HAP-1 (cell line): Measurements from ENCODE around the gene YAE1.

Experiments used
- DNase-seq, 2 experiments: peaks; one replicate each; pipeline ENCODE4 v3.0.0-alpha.2; 2016 to 2020; ENCODE audit warnings: low spot score in 2 of 2
- H3K27me3 ChIP-seq: fragments of 250-450 bp; sonication (Bioruptor Pico); 2 replicates; pipeline ENCODE4 v1.5.1; 2020; ENCODE audit warnings: low read depth, mild to moderate bottlenecking, moderate library complexity
- H3K36me3 ChIP-seq: fragments of 250-450 bp; sonication (Bioruptor Pico); replicated peaks from 2 replicates; pipeline ENCODE4 v1.5.1; 2020; ENCODE audit warnings: mild to moderate bottlenecking
- H3K4me1 ChIP-seq: fragments of 250-450 bp; sonication (Bioruptor Pico); 2 replicates; pipeline ENCODE4 v1.5.1; 2020; ENCODE audit warnings: mild to moderate bottlenecking
- H3K4me3 ChIP-seq: fragments of 250-450 bp; sonication (Bioruptor Pico); 2 replicates; pipeline ENCODE4 v1.5.1; 2020; ENCODE audit warnings: mild to moderate bottlenecking, moderate library complexity
- H3K9me3 ChIP-seq: fragments of 250-450 bp; sonication (Bioruptor Pico); 2 replicates; pipeline ENCODE4 v1.5.1; 2020; ENCODE audit warnings: mild to moderate bottlenecking, moderate library complexity
- in situ Hi-C: fragments of 300-500 bp; cut with MboI; formaldehyde crosslinking; loops from 3 replicates; pipeline ENCODE4 v1.14.3; 2020; ENCODE audit warnings: low sequenced_read_pairs, inconsistent platforms, mixed read lengths

The YAE1 gene

GRCh38 chr7:39603924-39604323 lies 37.7 kb downstream of the YAE1 start:
- no peaks in the 10 kb centered on the region for H3K9me3 ChIP-seq
- no peaks in the 10 kb centered on the region for H3K36me3 ChIP-seq
- no peaks in the 10 kb centered on the region for H3K27me3 ChIP-seq
- no peak for DNase-seq
- in situ Hi-C loops: no loop called here
- peaks cover 14% of the 10 kb centered on the region for H3K4me1 ChIP-seq
- no peak overlapping the region for H3K4me3 ChIP-seq

- Histone ChIP-seq H3K27me3 (no peaks in the 10 kb centered on the region), H3K9me3 (no peaks in the 10 kb centered on the region), H3K36me3 (no peaks in the 10 kb centered on the region), H3K4me1 (peaks cover 14% of the 10 kb centered on the region), H3K4me3 (no peak overlapping the region)
- no peak for DNase-seq
- in situ Hi-C loops: no loop called here
Measured at GRCh38 chr7:39605087-39605486, 38.9 kb downstream of the YAE1 start.

GRCh38 chr7:39606352-39606751 lies 40.1 kb downstream of the YAE1 start:
- H3K36me3 ChIP-seq: no peaks in the 10 kb centered on the region
- H3K27me3 ChIP-seq: no peaks in the 10 kb centered on the region
- no peaks in the 10 kb centered on the region for H3K9me3 ChIP-seq
- no peak for DNase-seq
- H3K4me1 ChIP-seq: peaks cover 8% of the 10 kb centered on the region
- in situ Hi-C loops: no loop called here
- no peak overlapping the region for H3K4me3 ChIP-seq

- Histone ChIP-seq H3K9me3 (no peaks in the 10 kb centered on the region), H3K27me3 (no peaks in the 10 kb centered on the region), H3K36me3 (no peaks in the 10 kb centered on the region), H3K4me1 (peaks cover 4% of the 10 kb centered on the region), H3K4me3 (no peak overlapping the region)
- DNase-seq: no peak
- in situ Hi-C loops: no loop called here
Measured at GRCh38 chr7:39606941-39607340, 40.7 kb downstream of the YAE1 start.

GRCh38 chr7:39607865-39608264 lies 41.7 kb downstream of the YAE1 start:
- H3K4me3 ChIP-seq: no peak overlapping the region
- H3K27me3 ChIP-seq: no peaks in the 10 kb centered on the region
- H3K9me3 ChIP-seq: no peaks in the 10 kb centered on the region
- no peaks in the 10 kb centered on the region for H3K4me1 ChIP-seq
- in situ Hi-C loops: no loop called here
- DNase-seq: no peak
- H3K36me3 ChIP-seq: no peaks in the 10 kb centered on the region

- H3K27me3 ChIP-seq: no peaks in the 10 kb centered on the region
- H3K36me3 ChIP-seq: no peaks in the 10 kb centered on the region
- DNase-seq: no peak
- in situ Hi-C loops: no loop called here
- H3K9me3 ChIP-seq: no peaks in the 10 kb centered on the region
- no peak overlapping the region for H3K4me3 ChIP-seq
- H3K4me1 ChIP-seq: no peaks in the 10 kb centered on the region
Measured at GRCh38 chr7:39608278-39608677, 42.1 kb downstream of the YAE1 start.

GRCh38 chr7:39609113-39609934 lies 43.1 kb downstream of the YAE1 start:
- in situ Hi-C loops: no loop called here

GRCh38 chr7:39609935-39610263 lies 43.7 kb downstream of the YAE1 start:
- no peaks in the 10 kb centered on the region for H3K9me3 ChIP-seq
- in situ Hi-C loops: no loop called here
- no peaks in the 10 kb centered on the region for H3K4me1 ChIP-seq
- H3K36me3 ChIP-seq: no peaks in the 10 kb centered on the region
- H3K4me3 ChIP-seq: no peak overlapping the region
- DNase-seq: no peak
- H3K27me3 ChIP-seq: no peaks in the 10 kb centered on the region

More at GRCh38 chr7:39609113-39609934, 43.1 kb downstream of the YAE1 start:
- no peak for DNase-seq
- Histone ChIP-seq H3K4me1 (no peaks in the 10 kb centered on the region), H3K9me3 (no peaks in the 10 kb centered on the region), H3K36me3 (no peaks in the 10 kb centered on the region), H3K4me3 (no peak overlapping the region), H3K27me3 (no peaks in the 10 kb centered on the region)

- H3K27me3 ChIP-seq: peaks cover 4% of the 10 kb centered on the region; the same call in 1 of the 2 replicates
- in situ Hi-C loops: no loop called here
- no peaks in the 10 kb centered on the region for H3K36me3 ChIP-seq
- H3K4me1 ChIP-seq: no peaks in the 10 kb centered on the region; the same call in 1 of the 2 replicates
- H3K4me3 ChIP-seq: no peak overlapping the region
- no peaks in the 10 kb centered on the region for H3K9me3 ChIP-seq
- DNase-seq: no peak
Measured at GRCh38 chr7:39613577-39613976, 47.4 kb downstream of the YAE1 start.

GRCh38 chr7:39614299-39614698 lies 48.1 kb downstream of the YAE1 start:
- in situ Hi-C loops: no loop called here
- no peaks in the 10 kb centered on the region; the same call in 1 of the 2 replicates for H3K4me1 ChIP-seq
- no peak overlapping the region for H3K4me3 ChIP-seq
- no peak for DNase-seq
- no peaks in the 10 kb centered on the region for H3K36me3 ChIP-seq
- H3K9me3 ChIP-seq: no peaks in the 10 kb centered on the region
- H3K27me3 ChIP-seq: peaks cover 4% of the 10 kb centered on the region; the same call in 1 of the 2 replicates

GRCh38 chr7:39615350-39615975 lies 49.3 kb downstream of the YAE1 start:
- in situ Hi-C loops: no loop called here
- no peaks in the 10 kb centered on the region for H3K36me3 ChIP-seq
- no peak for DNase-seq

GRCh38 chr7:39616138-39616537 lies 49.9 kb downstream of the YAE1 start:
- Histone ChIP-seq H3K9me3 (no peaks in the 10 kb centered on the region), H3K4me3 (no peak overlapping the region), H3K4me1 (no peaks in the 10 kb centered on the region; the same call in 1 of the 2 replicates), H3K36me3 (no peaks in the 10 kb centered on the region; the same call in 1 of the 2 replicates), H3K27me3 (peaks cover 4% of the 10 kb centered on the region; the same call in 1 of the 2 replicates)
- in situ Hi-C loops: no loop called here
- no peak for DNase-seq

More at GRCh38 chr7:39615350-39615975, 49.3 kb downstream of the YAE1 start:
- Histone ChIP-seq H3K4me3 (no peak overlapping the region), H3K4me1 (no peaks in the 10 kb centered on the region; the same call in 1 of the 2 replicates), H3K27me3 (peaks cover 4% of the 10 kb centered on the region; the same call in 1 of the 2 replicates), H3K9me3 (no peaks in the 10 kb centered on the region)

- in situ Hi-C loops: no loop called here
- Histone ChIP-seq H3K27me3 (peaks cover 4% of the 10 kb centered on the region; the same call in 1 of the 2 replicates), H3K36me3 (no peaks in the 10 kb centered on the region; the same call in 1 of the 2 replicates), H3K4me3 (no peak overlapping the region), H3K9me3 (no peaks in the 10 kb centered on the region), H3K4me1 (no peaks in the 10 kb centered on the region; the same call in 1 of the 2 replicates)
- no peak for DNase-seq
Measured at GRCh38 chr7:39617005-39617404, 50.8 kb downstream of the YAE1 start.

- no peak for DNase-seq
- Histone ChIP-seq H3K36me3 (no peaks in the 10 kb centered on the region; the same call in 1 of the 2 replicates), H3K9me3 (no peaks in the 10 kb centered on the region), H3K4me3 (no peak overlapping the region), H3K27me3 (peaks cover 4% of the 10 kb centered on the region; the same call in 1 of the 2 replicates), H3K4me1 (peaks cover 6% of the 10 kb centered on the region)
- in situ Hi-C loops: no loop called here
Measured at GRCh38 chr7:39618868-39619267, 52.7 kb downstream of the YAE1 start.
